ENCODE results near the gene RETREG3. TPM values are rescaled to one million over a fixed set of nuclear protein-coding genes. Genes with fewer than 3 reads are reported as not detected.
"Not testable (repeated sequence)": the region's sequence is repeated elsewhere in the genome, so short reads cannot be mapped to it uniquely, and the experiment has no call there.

RETREG3 gene
- total RNA-seq, 2 experiments from 2014 or later, result 33.7 to 35.3 TPM

DNA sequence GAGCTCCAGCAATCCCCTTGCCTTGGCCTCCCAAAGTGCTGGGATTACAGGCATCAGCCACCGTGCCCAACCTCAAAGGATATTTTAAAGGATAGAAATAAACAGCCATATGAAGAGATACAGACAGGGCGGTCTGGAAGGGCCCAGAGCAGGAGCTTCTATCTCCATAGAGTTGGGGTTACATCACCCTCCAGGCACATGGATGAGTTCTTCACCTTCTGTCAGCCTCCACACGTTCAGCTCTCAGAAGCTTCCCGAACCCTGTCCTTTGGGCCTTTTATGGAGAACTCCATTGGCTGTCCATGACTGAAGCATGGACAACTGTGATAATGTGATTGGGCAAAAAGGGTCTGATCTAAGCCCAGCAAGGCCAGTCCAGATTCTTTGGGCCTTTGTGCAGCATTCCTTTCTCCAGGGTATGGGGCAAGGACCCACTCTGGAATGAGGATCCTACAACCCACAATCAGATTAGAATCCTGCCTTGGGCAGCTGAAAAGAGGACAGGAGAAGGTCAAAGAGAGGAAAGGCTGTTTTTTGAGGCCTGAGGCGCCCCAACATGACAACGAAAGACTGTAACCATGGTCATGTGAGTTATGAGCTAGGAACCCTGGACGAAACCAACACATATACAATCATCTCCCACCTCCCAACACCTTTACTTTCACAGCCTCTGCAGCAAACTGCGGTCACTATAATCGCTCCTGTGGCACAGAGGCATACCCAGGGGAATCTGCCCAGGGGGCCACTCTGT, 63.2 kb downstream of the RETREG3 start:
- H3K36me3 Mint-ChIP-seq; CTCF ChIA-PET; DNase-seq; intact Hi-C loops (cut with micrococcal nuclease); H3K9me3 Mint-ChIP-seq; H3K27ac Mint-ChIP-seq; H3K4me3 Mint-ChIP-seq; POLR2A ChIA-PET; H3K27me3 Mint-ChIP-seq: not testable (repeated sequence)
- H3K4me1 Mint-ChIP-seq (ENCODE audit: low read depth), result peaks cover 14% of the 10 kb centered on the region

DNA sequence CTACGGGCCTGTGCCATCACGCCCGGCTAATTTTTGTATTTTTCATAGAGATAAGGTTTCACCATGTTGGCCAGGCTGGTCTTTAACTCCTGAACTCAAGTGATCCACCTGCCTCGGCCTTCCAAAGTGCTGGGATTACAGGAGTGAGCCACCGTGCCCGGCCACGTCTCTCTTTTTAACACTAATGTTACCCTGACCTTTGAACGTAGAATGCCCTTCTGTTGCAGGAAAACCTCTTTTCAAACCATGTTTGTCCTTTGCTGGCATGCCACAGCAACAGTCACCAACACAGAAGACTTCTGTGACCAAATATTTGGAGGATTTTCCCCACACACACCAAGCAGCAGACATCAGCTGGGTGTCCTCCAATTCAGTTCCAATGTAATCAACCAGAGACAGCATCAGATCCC, 64.3 kb downstream of the RETREG3 start:
- Mint-ChIP-seq H3K27me3 (no peaks in the 10 kb centered on the region), H3K4me3 (no peak overlapping the region), H3K36me3 (peaks cover 4% of the 10 kb centered on the region), H3K27ac (no peak overlapping the region), H3K9me3 (no peaks in the 10 kb centered on the region), H3K4me1 (ENCODE audit: low read depth) (peaks cover 21% of the 10 kb centered on the region)
- ChIA-PET POLR2A (no interaction called here), CTCF (no interaction called here)
- DNase-seq, result no peak
- intact Hi-C loops (cut with micrococcal nuclease), result no loop called here

- Mint-ChIP-seq H3K36me3 (peaks cover 8% of the 10 kb centered on the region), H3K27ac (no peak overlapping the region), H3K4me3 (no peak overlapping the region), H3K27me3 (no peaks in the 10 kb centered on the region), H3K4me1 (ENCODE audit: low read depth) (peaks cover 17% of the 10 kb centered on the region), H3K9me3 (no peaks in the 10 kb centered on the region)
- POLR2A ChIA-PET, result no interaction called here
- DNase-seq, result no peak
- intact Hi-C loops (cut with micrococcal nuclease), result no loop called here
- CTCF ChIA-PET, result no interaction called here
Measured at GRCh38 chr17:42543190-42544079, 65.7 kb downstream of the RETREG3 start.

GRCh38 chr17:42541041-42541833, 67.9 kb downstream of the RETREG3 start:
- Mint-ChIP-seq H3K9me3 (no peaks in the 10 kb centered on the region), H3K27ac (peak overlapping the region; percentile 31), H3K4me1 (ENCODE audit: low read depth) (peaks cover 25% of the 10 kb centered on the region), H3K36me3 (peaks cover 8% of the 10 kb centered on the region), H3K27me3 (no peaks in the 10 kb centered on the region), H3K4me3 (no peak overlapping the region)
- CTCF ChIA-PET, result interaction anchor here (1.2 to 1.7 kb wide), 2 partner anchors 24 to 37 kb away, joined by 3 to 8 read pairs; partner anchors contain the start of gene PSMC3IP
- intact Hi-C loops (cut with micrococcal nuclease), result no loop called here
- POLR2A ChIA-PET, result interaction anchor here (0.6 kb wide), 1 partner anchor 249 kb away, joined by 3 read pairs; no protein-coding TSS in a partner anchor
- DNase-seq, result peak; percentile 55

DNA sequence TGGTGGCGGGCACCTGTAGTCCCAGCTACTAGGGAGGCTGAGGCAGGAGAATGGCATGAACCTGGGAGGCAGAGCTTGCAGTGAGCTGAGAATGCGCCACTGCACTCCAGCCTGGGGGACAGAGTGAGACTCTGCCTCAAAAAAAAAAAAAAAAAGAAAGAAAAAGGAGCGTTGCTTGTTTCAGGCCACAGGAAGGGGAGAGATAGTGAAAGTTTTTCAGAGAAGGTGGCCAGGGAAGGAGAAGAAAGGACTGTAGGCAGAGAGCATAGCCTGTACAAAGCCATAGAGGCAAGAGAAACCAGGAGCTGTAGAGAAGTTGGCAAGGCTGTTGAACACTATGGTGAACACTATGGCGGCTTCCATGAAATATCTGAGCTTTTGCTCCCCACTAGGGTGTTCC, 68.6 kb downstream of the RETREG3 start:
- H3K4me3 Mint-ChIP-seq, POLR2A ChIA-PET: not testable (repeated sequence)

DNA sequence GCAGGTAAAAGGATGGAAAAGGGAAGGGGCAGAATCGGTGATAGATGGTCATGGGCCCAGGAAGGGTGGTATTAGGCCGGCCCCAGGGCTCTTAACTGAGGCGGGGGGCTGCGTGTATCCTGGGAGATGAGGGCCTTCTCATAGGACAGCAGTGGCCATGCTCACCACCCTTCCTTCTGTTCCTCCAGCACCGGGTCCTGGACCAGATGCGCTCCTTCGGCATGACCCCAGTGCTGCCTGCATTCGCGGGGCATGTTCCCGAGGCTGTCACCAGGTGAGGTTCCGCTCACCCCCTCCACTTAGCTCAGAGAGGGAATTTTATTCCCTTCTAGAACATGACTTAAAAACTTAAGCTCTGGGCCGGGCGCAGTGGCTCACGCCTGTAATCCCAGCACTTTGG, 70.7 kb downstream of the RETREG3 start:
- Mint-ChIP-seq H3K4me1 (ENCODE audit: low read depth) (peaks cover 32% of the 10 kb centered on the region), H3K4me3 (no peak overlapping the region), H3K9me3 (no peaks in the 10 kb centered on the region), H3K27me3 (peaks cover 2% of the 10 kb centered on the region), H3K27ac (no peak overlapping the region), H3K36me3 (peaks cover 8% of the 10 kb centered on the region)
- ChIA-PET CTCF (no interaction called here), POLR2A (no interaction called here)
- DNase-seq, result no peak
- intact Hi-C loops (cut with micrococcal nuclease), result loop anchor here (5.0 to 10.0 kb wide), 2 partner anchors 139 to 354 kb away; partner anchors contain the start of genes HCRT, KCNH4 and PLEKHH3

More for the DNA sequence above, 68.6 kb downstream of the RETREG3 start:
- H3K9me3 Mint-ChIP-seq; H3K36me3 Mint-ChIP-seq; intact Hi-C loops (cut with micrococcal nuclease); H3K27ac Mint-ChIP-seq; DNase-seq; H3K27me3 Mint-ChIP-seq: not testable (repeated sequence)
- H3K4me1 Mint-ChIP-seq (ENCODE audit: low read depth), result peaks cover 28% of the 10 kb centered on the region
- CTCF ChIA-PET, result interaction anchor here (1.7 kb wide), 1 partner anchor 37 kb away, joined by 8 read pairs; the partner anchor contains the start of gene PSMC3IP

GRCh38 chr17:42537826-42538451, 71.2 kb downstream of the RETREG3 start:
- Mint-ChIP-seq H3K27ac (no peak overlapping the region), H3K9me3 (no peaks in the 10 kb centered on the region), H3K4me1 (ENCODE audit: low read depth) (peaks cover 32% of the 10 kb centered on the region), H3K27me3 (peaks cover 4% of the 10 kb centered on the region), H3K4me3 (peak overlapping the region; percentile 48), H3K36me3 (peaks cover 8% of the 10 kb centered on the region)
- intact Hi-C loops (cut with micrococcal nuclease), result loop anchor here (5.0 to 10.0 kb wide), 2 partner anchors 139 to 353 kb away; partner anchors contain the start of genes HCRT, KCNH4 and PLEKHH3
- no peak for DNase-seq
- ChIA-PET POLR2A (interaction anchor here (0.8 to 1.2 kb wide), 2 partner anchors 21 to 40 kb away, joined by 3 to 5 read pairs; partner anchors contain the start of gene PSMC3IP), CTCF (interaction anchor here (1.1 kb wide), 1 partner anchor 40 kb away, joined by 3 read pairs; no protein-coding TSS in a partner anchor)

GRCh38 chr17:42537156-42537805, 71.9 kb downstream of the RETREG3 start:
- H3K27ac Mint-ChIP-seq, result no peak overlapping the region
- H3K36me3 Mint-ChIP-seq, result peaks cover 8% of the 10 kb centered on the region
- CTCF ChIA-PET, result interaction anchor here (0.7 to 1.6 kb wide), 3 partner anchors 13 to 225 kb away, joined by 3 to 7 read pairs (median 3); no protein-coding TSS in a partner anchor
- peak overlapping the region; percentile 87 for H3K4me3 Mint-ChIP-seq
- no peaks in the 10 kb centered on the region for H3K9me3 Mint-ChIP-seq
- intact Hi-C loops (cut with micrococcal nuclease), result loop anchor here (5.0 to 10.0 kb wide), 2 partner anchors 140 to 352 kb away; partner anchors contain the start of genes HCRT, KCNH4 and PLEKHH3
- peaks cover 4% of the 10 kb centered on the region for H3K27me3 Mint-ChIP-seq
- POLR2A ChIA-PET, result interaction anchor here (0.8 to 1.2 kb wide), 2 partner anchors 22 to 41 kb away, joined by 3 to 5 read pairs; partner anchors contain the start of gene PSMC3IP
- peaks cover 32% of the 10 kb centered on the region for H3K4me1 Mint-ChIP-seq (ENCODE audit: low read depth)
- DNase-seq, result no peak

DNA sequence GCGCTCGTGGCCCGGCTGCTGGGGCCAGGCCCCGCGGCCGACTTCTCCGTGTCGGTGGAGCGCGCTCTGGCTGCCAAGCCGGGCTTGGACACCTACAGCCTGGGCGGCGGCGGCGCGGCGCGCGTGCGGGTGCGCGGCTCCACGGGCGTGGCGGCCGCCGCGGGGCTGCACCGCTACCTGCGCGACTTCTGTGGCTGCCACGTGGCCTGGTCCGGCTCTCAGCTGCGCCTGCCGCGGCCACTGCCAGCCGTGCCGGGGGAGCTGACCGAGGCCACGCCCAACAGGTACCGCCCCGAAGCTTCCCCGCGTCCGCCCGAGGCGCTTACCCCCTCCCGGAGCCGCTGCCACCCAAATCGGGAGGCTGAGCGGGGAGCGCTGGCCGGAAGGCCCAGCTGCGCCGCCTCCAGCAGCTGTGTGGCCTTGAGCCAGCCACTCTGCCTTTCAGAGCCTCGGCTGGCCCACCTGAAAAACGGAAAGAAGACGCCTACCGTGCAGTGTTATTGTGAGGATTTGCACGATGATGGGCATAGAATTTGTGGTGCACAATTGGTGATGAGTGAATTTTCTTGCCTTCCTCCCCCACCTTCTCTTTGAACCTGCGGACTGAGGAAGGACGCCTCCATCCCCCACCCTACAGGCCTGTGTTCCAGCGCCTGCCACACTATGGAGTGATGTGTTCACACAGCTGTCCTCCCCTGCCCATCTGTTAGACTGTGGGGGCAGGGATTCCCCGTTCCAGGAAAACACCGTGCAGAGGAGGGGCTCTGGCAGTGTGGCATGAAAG, 72.6 kb downstream of the RETREG3 start:
- CTCF ChIA-PET, result interaction anchor here (0.7 to 2.1 kb wide), 15 partner anchors 9 to 514 kb away, joined by 3 to 15 read pairs (median 4); partner anchors contain the start of gene PSMC3IP
- peak; percentile 86 for DNase-seq
- Mint-ChIP-seq H3K4me1 (ENCODE audit: low read depth) (peaks cover 34% of the 10 kb centered on the region), H3K4me3 (peak overlapping the region; percentile 87), H3K36me3 (peaks cover 8% of the 10 kb centered on the region), H3K9me3 (no peaks in the 10 kb centered on the region), H3K27me3 (peaks cover 4% of the 10 kb centered on the region), H3K27ac (peak overlapping the region; percentile 74)
- intact Hi-C loops (cut with micrococcal nuclease), result loop anchor here (5.0 to 10.0 kb wide), 2 partner anchors 141 to 352 kb away; partner anchors contain the start of genes HCRT, KCNH4 and PLEKHH3
- POLR2A ChIA-PET, result interaction anchor here (1.0 to 1.6 kb wide), 6 partner anchors 18 to 148 kb away, joined by 3 to 6 read pairs (median 3); partner anchors contain the start of genes PSMC3IP and STAT3

DNA sequence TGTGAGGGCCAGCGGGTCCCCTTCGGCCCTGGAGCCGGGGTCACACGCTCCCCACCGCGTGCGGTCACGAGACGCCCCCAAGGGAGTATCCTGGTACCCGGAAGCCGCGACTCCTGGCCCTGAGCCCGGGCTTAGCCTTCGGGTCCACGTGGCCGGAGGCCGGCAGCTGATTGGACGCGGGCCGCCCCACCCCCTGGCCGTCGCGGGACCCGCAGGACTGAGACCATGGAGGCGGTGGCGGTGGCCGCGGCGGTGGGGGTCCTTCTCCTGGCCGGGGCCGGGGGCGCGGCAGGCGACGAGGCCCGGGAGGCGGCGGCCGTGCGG, 73.2 kb downstream of the RETREG3 start, which contains the start of gene NAGLU:
Gene NAGLU, plus strand, starts transcription at position 194 of the 324 bp plus-strand sequence. Its CDS starts 32 bp downstream, at position 226.
- intact Hi-C loops (cut with micrococcal nuclease), result loop anchor here (5.0 to 10.0 kb wide), 2 partner anchors 141 to 351 kb away; partner anchors contain the start of genes HCRT, KCNH4 and PLEKHH3

More for the DNA sequence above, 73.2 kb downstream of the RETREG3 start, which contains the start of gene NAGLU:
- POLR2A ChIA-PET, result interaction anchor here (1.0 to 1.6 kb wide), 5 partner anchors 19 to 147 kb away, joined by 3 to 6 read pairs (median 3); partner anchors contain the start of genes PSMC3IP and STAT3
- DNase-seq, result peak; percentile 91
- Mint-ChIP-seq H3K27ac (peak within 1 kb of the TSS; percentile 74), H3K27me3 (peaks cover 4% of the 10 kb centered on the region), H3K9me3 (no peaks in the 10 kb centered on the region), H3K36me3 (peaks cover 6% of the 10 kb centered on the region), H3K4me3 (peak within 1 kb of the TSS; percentile 87), H3K4me1 (ENCODE audit: low read depth) (peaks cover 32% of the 10 kb centered on the region)
- CTCF ChIA-PET, result interaction anchor here (0.7 to 2.1 kb wide), 15 partner anchors 9 to 519 kb away, joined by 3 to 15 read pairs (median 4); partner anchors contain the start of genes DNAJC7 and PSMC3IP
